Stimulated activated CD4-positive, alpha-beta T cell treated with anti-CD3 and anti-CD28 coated beads, TNF-alpha, amount 100 ng/mL, for 48 hours (primary cell): Measurements from ENCODE around the gene PTF1A.

Experiments
- DNase-seq, 3 donors: peaks; one replicate each; pipeline ENCODE4 v3.0.0-alpha.2; 2020; ENCODE audit warnings: low read depth in 3 of 3

The PTF1A gene, protein sequence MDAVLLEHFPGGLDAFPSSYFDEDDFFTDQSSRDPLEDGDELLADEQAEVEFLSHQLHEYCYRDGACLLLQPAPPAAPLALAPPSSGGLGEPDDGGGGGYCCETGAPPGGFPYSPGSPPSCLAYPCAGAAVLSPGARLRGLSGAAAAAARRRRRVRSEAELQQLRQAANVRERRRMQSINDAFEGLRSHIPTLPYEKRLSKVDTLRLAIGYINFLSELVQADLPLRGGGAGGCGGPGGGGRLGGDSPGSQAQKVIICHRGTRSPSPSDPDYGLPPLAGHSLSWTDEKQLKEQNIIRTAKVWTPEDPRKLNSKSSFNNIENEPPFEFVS

GRCh38 chr10:23191764-23192711 lies at the start of gene PTF1A:
Gene PTF1A (plus strand): TSS chr10:23192312. CDS start chr10:23192531, 219 bp downstream.
- DNase-seq, result no peak

- DNase-seq, result no peak
These were observed 45.9 kb upstream of the PTF1A start for GRCh38 chr10:23146258-23146657.

- DNase-seq, result no peak
These were observed 45.1 kb upstream of the PTF1A start for GRCh38 chr10:23147035-23147434.

GRCh38 chr10:23148214-23148613 lies 43.9 kb upstream of the PTF1A start:
- no peak for DNase-seq

DNA sequence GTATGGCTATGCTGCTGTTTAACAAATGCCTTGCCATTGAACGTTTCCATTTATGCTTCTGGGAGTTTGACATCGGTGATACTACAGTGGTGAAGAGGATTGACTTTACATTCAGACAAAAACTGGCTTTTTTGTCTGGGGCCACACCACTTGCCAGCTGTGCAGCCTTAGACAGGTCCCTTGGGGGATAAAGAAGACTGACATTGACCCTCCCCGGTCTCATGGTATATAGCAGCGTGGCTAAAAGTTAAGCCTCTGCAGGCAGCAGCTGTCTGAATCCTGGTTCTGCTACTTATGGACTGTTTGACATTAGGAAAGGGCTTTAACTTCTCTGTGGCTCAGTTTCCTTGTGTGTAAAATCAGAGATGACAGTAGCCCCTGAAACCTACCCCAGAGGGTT lies 42.0 kb upstream of the PTF1A start:
- no peak for DNase-seq

- no peak for DNase-seq
These were observed 41.5 kb upstream of the PTF1A start for GRCh38 chr10:23150610-23151009.

DNA sequence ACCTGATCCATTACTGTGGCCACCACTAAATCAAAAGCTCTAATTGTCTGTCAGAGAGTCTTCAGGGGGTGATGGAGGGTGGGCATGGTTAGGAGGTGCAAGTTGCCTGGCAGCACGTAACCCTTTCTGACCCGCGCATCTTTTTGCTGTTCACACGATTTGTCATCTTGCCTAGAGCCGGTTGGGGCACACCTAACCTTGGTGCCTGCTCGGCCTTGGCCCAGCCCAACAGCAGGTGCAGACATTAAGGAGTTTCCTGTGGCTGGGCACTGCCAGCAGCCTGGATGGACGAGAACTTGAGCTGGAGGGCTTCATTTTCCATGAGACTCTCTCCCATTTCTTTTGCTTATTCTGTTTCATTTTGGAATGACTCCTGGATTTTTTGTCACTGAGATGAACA lies 41.0 kb upstream of the PTF1A start:
- DNase-seq, result no peak

- no peak for DNase-seq
These were observed 36.9 kb upstream of the PTF1A start for GRCh38 chr10:23155169-23155568.

- no peak for DNase-seq
These were observed 35.5 kb upstream of the PTF1A start for GRCh38 chr10:23156447-23157150.

- DNase-seq, result no peak
These were observed 34.9 kb upstream of the PTF1A start for GRCh38 chr10:23157239-23157681.

DNA sequence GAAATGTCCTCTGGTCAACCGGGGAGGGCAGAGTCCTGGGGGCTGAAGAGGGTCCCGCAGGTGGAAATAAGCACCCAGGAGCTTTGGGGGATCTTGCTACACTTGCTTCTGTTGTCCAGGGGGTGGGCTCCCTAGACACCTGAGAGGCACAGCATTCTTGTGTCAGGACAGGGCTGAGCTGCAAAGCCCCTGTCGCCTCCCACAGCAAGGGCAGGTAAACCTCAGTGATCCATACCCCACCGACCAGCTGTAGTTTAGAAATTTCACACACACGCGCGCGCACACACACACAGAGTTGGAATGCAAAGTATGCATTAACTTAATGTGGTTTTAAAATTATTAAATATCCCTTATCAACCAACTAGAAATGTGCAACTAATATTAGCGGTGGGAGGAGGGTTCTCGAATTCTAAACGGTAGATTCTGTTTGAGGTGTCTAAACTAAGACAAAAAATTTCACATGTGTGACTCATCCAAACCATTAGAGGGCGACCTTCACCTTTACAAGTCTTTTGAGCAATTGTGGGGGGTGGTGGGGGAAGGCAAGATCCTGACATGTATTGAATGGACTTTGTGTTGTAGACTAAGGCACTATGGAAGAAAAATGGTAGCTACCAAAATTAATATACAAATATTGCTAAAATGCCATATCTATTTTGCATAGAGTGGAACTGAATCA lies 34.3 kb upstream of the PTF1A start:
- DNase-seq, result no peak

DNA sequence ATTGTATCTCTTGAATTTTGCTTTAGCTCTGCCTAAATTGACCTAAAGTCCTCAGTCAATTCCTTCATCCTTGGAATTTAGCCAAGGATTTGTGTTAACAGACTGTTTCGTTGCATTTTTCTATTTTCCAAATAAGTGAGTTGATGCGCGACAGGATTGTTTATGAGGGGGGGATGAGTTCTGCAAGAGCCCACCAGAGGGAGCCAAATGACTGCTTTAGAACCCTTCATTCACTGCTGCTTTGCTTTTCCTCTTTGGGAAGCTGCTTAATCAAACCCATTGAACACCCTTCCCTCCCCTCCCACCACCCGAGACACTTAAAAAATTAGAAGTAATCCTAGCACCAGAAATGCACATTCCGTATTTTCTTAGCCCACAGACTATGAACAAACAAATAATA lies 33.7 kb upstream of the PTF1A start:
- DNase-seq, result peak in 2 of 3 donors; percentile 13 to 14

DNA sequence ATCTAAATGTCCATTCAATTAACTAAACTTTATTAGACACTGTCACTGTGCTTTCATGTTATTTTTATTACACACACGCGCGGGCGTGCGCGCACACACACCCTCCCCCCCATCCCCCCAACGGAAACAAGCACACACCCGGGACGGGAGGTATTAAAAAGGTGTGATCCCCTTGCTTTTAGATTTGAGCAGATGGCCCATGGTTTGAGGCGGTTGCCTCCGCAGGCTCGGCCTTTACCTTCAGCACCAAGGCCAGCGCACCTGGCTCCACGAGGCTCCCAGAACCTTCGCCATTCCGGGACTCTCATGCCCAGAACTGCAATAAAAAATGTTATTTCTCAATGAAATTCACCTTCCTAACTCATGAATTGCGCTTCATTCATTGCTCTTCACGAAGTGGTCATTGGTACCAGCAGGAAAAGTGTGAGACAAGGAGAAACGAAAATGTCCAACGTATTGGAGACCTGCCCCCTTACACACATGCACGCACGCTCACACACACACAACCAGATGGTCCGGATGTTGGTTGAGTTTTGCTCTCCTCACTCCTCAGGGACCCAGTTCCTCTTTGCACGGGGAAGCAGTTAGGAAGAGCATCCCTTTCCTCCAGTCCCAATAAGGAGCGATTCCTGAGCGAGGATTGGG lies 20.8 kb upstream of the PTF1A start:
- DNase-seq, result no peak

GRCh38 chr10:23172429-23173213 lies 19.5 kb upstream of the PTF1A start:
- no peak for DNase-seq

- no peak for DNase-seq
These were observed 18.7 kb upstream of the PTF1A start for GRCh38 chr10:23173214-23174073.

DNA sequence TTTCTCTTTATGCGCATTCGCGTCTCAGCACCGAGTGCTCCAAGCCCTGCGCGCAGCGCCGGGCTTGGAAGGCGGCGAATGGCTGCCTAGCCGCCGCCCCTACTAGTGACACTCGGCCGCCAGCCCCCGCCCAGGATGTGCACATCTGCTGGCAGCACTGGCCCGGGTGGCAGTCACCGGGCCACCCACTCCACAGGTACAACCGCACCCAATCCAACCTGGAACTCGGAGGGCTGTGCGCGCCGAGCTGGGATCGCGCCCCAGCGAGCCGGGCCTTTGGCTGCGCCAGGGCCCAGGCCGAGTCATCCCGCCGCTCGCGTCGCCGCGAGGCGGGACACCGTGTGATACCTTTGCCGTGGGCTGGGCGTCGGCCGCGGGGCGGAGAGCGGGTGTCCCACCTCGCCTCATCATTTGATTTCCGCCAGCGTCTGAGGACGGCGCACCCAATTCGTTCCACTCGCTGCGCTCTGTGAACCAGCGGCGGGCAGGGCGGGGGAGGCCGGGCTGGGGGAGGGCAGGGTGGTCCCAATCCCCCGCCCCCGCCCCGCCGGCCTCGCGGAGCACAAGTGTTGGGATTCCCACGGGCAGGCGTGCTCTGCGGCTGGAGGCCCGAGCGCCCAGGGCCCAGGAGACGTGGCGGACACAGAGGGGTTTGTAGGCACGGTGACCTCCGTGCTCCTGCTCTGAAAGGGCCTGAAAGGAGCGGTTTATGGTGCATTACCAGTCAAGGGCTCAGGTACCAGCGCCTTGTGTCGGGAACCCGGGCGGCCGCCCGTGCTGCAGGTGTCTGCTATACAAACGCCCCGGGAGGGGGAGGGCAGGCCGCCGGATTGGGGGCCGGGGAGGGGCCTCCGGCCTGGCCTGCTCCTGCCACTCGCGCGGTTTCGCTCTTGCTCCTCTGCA lies 17.8 kb upstream of the PTF1A start:
- no peak for DNase-seq

GRCh38 chr10:23174977-23175512 lies 17.1 kb upstream of the PTF1A start:
- DNase-seq, result no peak

DNA sequence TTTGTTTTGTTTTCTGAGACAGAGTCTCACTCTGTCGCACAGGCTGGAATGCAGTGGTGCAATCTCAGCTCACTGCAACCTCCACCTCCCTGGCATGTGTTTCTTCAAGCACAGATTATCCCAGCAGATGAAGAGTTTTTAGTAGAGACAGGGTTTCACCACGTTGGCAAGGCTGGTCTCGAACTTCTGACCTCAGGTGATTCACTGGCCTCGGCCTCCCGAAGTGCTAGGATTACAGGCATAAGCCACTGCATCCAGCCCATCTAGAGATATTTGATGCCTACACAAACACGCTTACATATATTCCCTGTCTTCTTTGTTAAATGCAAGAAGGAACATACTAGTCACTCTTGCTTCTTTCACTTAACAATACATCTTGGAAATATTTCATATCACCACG lies 5.9 kb upstream of the PTF1A start:
- DNase-seq, result no peak
